ENCODE measurements around the gene PTPRO.

DNA sequence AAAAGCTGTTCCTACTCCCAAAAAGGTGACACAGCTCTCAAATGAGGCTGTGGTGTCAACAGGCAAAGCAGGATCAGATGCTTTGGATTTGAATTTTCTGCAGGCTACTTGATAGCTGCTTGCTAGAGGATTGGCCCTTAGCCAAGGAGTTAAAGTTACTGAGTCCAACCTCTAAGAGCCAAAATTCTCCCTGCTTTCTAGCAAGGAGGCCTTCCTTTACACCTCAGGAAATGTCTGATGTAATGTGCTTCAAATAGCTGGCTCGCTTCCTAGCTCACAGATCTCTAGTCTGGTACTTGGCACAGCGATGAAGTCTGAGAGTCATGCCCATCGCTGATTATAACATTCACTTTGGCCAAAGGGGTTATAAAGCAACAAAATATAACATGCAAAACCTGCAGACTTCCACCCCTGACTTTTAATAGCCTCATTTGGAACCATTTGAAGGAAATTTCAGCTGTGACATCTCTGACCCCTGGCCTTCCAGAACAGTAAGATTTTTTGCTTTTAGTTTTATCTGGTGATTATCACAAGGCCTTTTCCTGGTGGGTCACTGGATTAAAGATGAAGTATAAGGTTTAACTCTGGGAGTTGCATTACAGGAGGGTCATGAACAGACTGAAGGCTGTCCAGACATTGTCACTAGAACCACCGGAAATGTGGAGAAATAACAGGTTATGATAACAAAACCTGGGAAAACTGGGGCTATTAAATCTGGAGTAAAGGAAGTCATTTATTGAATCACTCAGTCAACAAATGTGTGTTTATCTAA, 277.1 kb downstream of the PTPRO start:
- TF ChIP-seq, protein P1, sequence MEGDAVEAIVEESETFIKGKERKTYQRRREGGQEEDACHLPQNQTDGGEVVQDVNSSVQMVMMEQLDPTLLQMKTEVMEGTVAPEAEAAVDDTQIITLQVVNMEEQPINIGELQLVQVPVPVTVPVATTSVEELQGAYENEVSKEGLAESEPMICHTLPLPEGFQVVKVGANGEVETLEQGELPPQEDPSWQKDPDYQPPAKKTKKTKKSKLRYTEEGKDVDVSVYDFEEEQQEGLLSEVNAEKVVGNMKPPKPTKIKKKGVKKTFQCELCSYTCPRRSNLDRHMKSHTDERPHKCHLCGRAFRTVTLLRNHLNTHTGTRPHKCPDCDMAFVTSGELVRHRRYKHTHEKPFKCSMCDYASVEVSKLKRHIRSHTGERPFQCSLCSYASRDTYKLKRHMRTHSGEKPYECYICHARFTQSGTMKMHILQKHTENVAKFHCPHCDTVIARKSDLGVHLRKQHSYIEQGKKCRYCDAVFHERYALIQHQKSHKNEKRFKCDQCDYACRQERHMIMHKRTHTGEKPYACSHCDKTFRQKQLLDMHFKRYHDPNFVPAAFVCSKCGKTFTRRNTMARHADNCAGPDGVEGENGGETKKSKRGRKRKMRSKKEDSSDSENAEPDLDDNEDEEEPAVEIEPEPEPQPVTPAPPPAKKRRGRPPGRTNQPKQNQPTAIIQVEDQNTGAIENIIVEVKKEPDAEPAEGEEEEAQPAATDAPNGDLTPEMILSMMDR (IDR thresholded peaks at IDR 0.05), result no peak
- no peak for TF ChIP-seq POLR2A (IDR thresholded peaks at IDR 0.05)

All from Peyer's patch (tissue), 4 donors.